ENCODE data around the gene LMNB1. TPM values are rescaled to one million over a fixed set of nuclear protein-coding genes. Genes with fewer than 3 reads are reported as not detected.

Gene LMNB1
- total RNA-seq, 2 donors from 2014 or later = 185 to 205 TPM

DNA sequence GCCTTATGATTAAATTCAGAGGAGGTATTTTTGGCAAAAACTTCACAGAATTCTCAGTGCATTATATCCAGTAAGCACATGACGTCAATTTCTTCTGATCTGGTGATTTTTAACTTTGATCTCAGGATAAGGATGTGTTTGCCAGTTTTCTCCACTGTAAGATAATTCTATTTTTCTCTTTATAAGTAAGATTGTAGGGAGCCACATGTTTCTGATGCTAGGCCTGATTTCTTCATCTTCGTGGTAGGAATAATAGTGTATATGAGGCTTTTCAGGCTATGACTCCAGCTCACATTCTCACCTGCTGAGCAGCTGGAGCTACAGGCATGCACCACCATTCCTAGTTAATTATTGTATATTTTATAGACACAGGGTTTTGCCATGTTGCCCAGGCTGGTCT is 32.1 kb upstream of the LMNB1 start:
- Histone ChIP-seq H3K27ac (ENCODE audit: low read depth, low read length) (no peak overlapping the region), H3K4me3 (ENCODE audit: low read length) (no peak overlapping the region), H3K9me3 (ENCODE audit: control insufficient read depth, low read length) (no peaks in the 10 kb centered on the region), H3K9ac (ENCODE audit: extremely low read depth, low read length, poor library complexity, severe bottlenecking) (no peak overlapping the region), H3K36me3 (ENCODE audit: control insufficient read depth, insufficient read depth, low read length) (no peaks in the 10 kb centered on the region), H3K27me3 (ENCODE audit: control insufficient read depth, insufficient read depth, low read length, poor library complexity, severe bottlenecking) (no peaks in the 10 kb centered on the region), H3K4me1 (ENCODE audit: control insufficient read depth, insufficient read depth, low read length) (peaks cover 6% of the 10 kb centered on the region)
- DNase-seq = no peak
- Mint-ChIP-seq H3K27me3 (ENCODE audit: insufficient read depth) (no peaks in the 10 kb centered on the region), H3K4me1 (peaks cover 33% of the 10 kb centered on the region), H3K4me3 (no peak overlapping the region), H3K27ac (peak overlapping the region; percentile 83), H3K9me3 (no peaks in the 10 kb centered on the region), H3K36me3 (ENCODE audit: low read depth) (no peaks in the 10 kb centered on the region)
- TF ChIP-seq, protein P1, sequence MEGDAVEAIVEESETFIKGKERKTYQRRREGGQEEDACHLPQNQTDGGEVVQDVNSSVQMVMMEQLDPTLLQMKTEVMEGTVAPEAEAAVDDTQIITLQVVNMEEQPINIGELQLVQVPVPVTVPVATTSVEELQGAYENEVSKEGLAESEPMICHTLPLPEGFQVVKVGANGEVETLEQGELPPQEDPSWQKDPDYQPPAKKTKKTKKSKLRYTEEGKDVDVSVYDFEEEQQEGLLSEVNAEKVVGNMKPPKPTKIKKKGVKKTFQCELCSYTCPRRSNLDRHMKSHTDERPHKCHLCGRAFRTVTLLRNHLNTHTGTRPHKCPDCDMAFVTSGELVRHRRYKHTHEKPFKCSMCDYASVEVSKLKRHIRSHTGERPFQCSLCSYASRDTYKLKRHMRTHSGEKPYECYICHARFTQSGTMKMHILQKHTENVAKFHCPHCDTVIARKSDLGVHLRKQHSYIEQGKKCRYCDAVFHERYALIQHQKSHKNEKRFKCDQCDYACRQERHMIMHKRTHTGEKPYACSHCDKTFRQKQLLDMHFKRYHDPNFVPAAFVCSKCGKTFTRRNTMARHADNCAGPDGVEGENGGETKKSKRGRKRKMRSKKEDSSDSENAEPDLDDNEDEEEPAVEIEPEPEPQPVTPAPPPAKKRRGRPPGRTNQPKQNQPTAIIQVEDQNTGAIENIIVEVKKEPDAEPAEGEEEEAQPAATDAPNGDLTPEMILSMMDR (conservative IDR thresholded peaks at IDR 0.05) = no peak
- 87 to 100% methylated on average over 1 of the region's 2 CpGs for WGBS, 2 experiments (ENCODE audit: insufficient coverage in 1 of 2, insufficient read length in 1 of 2)

DNA sequence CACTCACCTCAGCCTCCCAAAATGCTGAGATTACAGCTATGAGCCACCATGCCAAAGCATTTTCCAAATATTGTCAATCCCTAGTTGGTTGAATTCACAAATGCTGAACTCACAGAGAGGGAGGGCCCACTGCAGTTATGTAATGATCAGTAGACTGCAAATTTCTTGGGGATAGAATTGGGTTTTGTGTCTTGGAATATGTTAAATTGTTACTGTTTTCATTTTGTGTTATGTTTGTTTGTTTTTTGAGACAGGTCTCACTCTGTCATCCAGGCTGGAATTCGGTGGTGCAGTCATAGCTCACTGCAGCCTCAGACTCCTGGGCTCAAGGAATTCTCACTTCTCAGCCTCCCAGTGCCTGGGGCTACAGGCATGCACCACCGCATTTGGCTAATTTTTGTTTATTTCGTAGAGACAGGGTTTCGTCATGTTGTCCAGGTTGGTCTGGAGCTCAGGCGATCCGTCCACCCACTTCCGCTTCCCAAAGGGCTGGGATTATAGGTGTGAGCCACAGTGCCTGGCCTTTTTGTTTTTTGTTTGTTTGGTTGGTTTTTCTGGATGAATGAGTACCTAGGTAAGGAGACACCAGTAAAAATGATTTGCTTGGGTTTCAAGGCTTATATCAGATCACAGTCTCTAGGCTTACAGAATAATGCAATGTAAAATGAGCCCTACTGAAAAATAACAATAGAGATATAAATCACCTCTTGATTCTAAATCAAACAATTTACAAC is 31.5 kb upstream of the LMNB1 start:
- H3K27ac Mint-ChIP-seq = peak overlapping the region; percentile 83
- Histone ChIP-seq H3K9me3 (ENCODE audit: control insufficient read depth, low read length) (no peaks in the 10 kb centered on the region), H3K9ac (ENCODE audit: extremely low read depth, low read length, poor library complexity, severe bottlenecking) (peak overlapping the region; percentile 0), H3K27me3 (ENCODE audit: control insufficient read depth, insufficient read depth, low read length, poor library complexity, severe bottlenecking) (no peaks in the 10 kb centered on the region), H3K4me1 (ENCODE audit: control insufficient read depth, insufficient read depth, low read length) (peaks cover 6% of the 10 kb centered on the region), H3K36me3 (ENCODE audit: control insufficient read depth, insufficient read depth, low read length) (no peaks in the 10 kb centered on the region), H3K27ac (ENCODE audit: low read depth, low read length) (no peak overlapping the region), H3K4me3 (ENCODE audit: low read length) (peak overlapping the region; percentile 47)
- peaks cover 39% of the 10 kb centered on the region for H3K4me1 Mint-ChIP-seq
- no peaks in the 10 kb centered on the region for H3K36me3 Mint-ChIP-seq (ENCODE audit: low read depth)
- H3K4me3 Mint-ChIP-seq = no peak overlapping the region
- TF ChIP-seq, protein P1 (conservative IDR thresholded peaks at IDR 0.05) = no peak
- H3K27me3 Mint-ChIP-seq (ENCODE audit: insufficient read depth) = no peaks in the 10 kb centered on the region
- WGBS, 2 experiments (ENCODE audit: insufficient coverage in 1 of 2, insufficient read length in 1 of 2) = 41 to 55% methylated on average over 5 to 7 of the region's 7 CpGs
- H3K9me3 Mint-ChIP-seq = no peaks in the 10 kb centered on the region
- DNase-seq = peak; percentile 80

DNA sequence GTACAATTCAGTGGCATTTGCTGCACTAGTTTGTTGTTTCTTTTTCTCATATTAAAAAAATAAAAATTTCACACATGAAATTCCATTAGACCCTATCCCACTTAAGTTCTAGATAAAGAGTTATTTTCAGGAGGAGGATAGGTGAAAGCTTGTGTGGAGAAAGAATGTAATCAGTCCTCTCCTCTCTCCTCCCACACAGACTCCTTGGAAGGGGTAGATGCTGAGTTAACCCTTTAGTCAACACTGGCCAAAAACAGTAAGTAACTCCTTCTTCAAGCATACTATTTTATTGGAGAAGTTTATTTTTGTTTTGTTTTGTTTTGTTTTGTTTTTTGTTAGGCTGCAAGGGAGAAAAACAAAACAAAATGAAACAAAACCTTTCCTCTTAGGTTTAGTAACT is 30.6 kb upstream of the LMNB1 start:
- Mint-ChIP-seq H3K27ac (no peak overlapping the region), H3K36me3 (ENCODE audit: low read depth) (no peaks in the 10 kb centered on the region), H3K9me3 (no peaks in the 10 kb centered on the region), H3K4me3 (no peak overlapping the region), H3K4me1 (peaks cover 45% of the 10 kb centered on the region), H3K27me3 (ENCODE audit: insufficient read depth) (no peaks in the 10 kb centered on the region)
- Histone ChIP-seq H3K36me3 (ENCODE audit: control insufficient read depth, insufficient read depth, low read length) (no peaks in the 10 kb centered on the region), H3K27me3 (ENCODE audit: control insufficient read depth, insufficient read depth, low read length, poor library complexity, severe bottlenecking) (no peaks in the 10 kb centered on the region), H3K9me3 (ENCODE audit: control insufficient read depth, low read length) (no peaks in the 10 kb centered on the region), H3K4me3 (ENCODE audit: low read length) (no peak overlapping the region), H3K9ac (ENCODE audit: extremely low read depth, low read length, poor library complexity, severe bottlenecking) (no peak overlapping the region), H3K4me1 (ENCODE audit: control insufficient read depth, insufficient read depth, low read length) (peaks cover 6% of the 10 kb centered on the region), H3K27ac (ENCODE audit: low read depth, low read length) (no peak overlapping the region)
- DNase-seq = no peak
- TF ChIP-seq, protein P1 (conservative IDR thresholded peaks at IDR 0.05) = no peak
